K562 (cell line): ENCODE results near the gene MLXIPL. TPM values are rescaled to one million over a fixed set of nuclear protein-coding genes. Genes with fewer than 3 reads are reported as not detected.

Experiments
- ATAC-seq: fragments of 200-7000 bp; cut with Tn5 transposase; 3 replicates; pipeline ENCODE4 v1.9.1; 2020; ENCODE audit warnings: moderate library complexity
- BruUV-seq: library from RNA; stranded (reverse); fragments of 400-500 nt; replicated peaks from 2 replicates; lab custom pipeline; 2021; lab: Mats Ljungman, UMichigan
- CTCF ChIA-PET: fragments of 300-600 bp; formaldehyde crosslinking; extraction: SDS; loops from one replicate; lab custom pipeline; 2021; ENCODE audit warnings: low intra/inter-chr PET ratio; lab: Yijun Ruan, JAX
- POLR2A ChIA-PET: fragments of 300-600, 350-650 bp; sonication (Branson Sonifier 250); formaldehyde crosslinking; extraction: SDS; loops from one replicate; lab custom pipeline; 2021; ENCODE audit warnings: antibody characterized with exemption, inconsistent platforms; lab: Yijun Ruan, JAX
- DNase-seq, 4 experiments: peaks; one replicate each; pipeline versions ENCODE4 v3.0.0 to v3.0.0-alpha.2; 2011 to 2018; ENCODE audit warnings: low spot score in 3 of 4, mixed read lengths in 3 of 4; ENCODE audit errors: extremely low read depth in 1 of 4
- FAIRE-seq: peaks from 2 replicates; lab custom pipeline; 2011; peaks lifted over from hg19 to GRCh38; lab: Jason Lieb, UNC
- H2AFZ ChIP-seq: 2 replicates; pipeline ENCODE4 v1.6.0; 2011; ENCODE audit warnings: low read depth, low read length, control low read depth, inconsistent platforms
- H3K27ac ChIP-seq: fragments of 200-600 bp; 3 replicates; pipeline ENCODE4 v1.8.0; 2011; ENCODE audit warnings: low read depth, mild to moderate bottlenecking, control low read depth, inconsistent platforms, low read length, moderate library complexity, mixed read lengths; ENCODE audit errors: extremely low read depth
- H3K27me3 ChIP-seq, 2 experiments: fragments of 300-600 bp in 1 of 2; 2 replicates in 1 of 2; 3 replicates in 1 of 2; pipeline versions ENCODE4 v1.6.0 to v1.8.0; 2011; ENCODE audit warnings: inconsistent platforms in 2 of 2, low read length in 2 of 2, mild to moderate bottlenecking in 1 of 2, mixed read lengths in 1 of 2, moderate library complexity in 1 of 2; ENCODE audit not compliant: control insufficient read depth in 2 of 2, insufficient read depth in 2 of 2
- H3K36me3 ChIP-seq: fragments of 300-600 bp; 3 replicates; pipeline ENCODE4 v1.8.0; 2011; ENCODE audit warnings: mild to moderate bottlenecking, low read length, inconsistent platforms; ENCODE audit not compliant: control insufficient read depth, insufficient read depth
- H3K4me1 ChIP-seq, 2 experiments: fragments of 200-600 bp in 1 of 2; replicated peaks in 1 of 2; 2 replicates in 1 of 2; 3 replicates in 1 of 2; pipeline versions ENCODE4 v1.5.1 to v1.8.0; 2011; ENCODE audit warnings: inconsistent platforms in 2 of 2, low read length in 2 of 2, mild to moderate bottlenecking in 1 of 2, mixed read lengths in 1 of 2, moderate library complexity in 1 of 2; ENCODE audit not compliant: control insufficient read depth in 2 of 2, insufficient read depth in 2 of 2
- H3K4me2 ChIP-seq: 2 replicates; pipeline ENCODE4 v1.6.1; 2011; ENCODE audit warnings: low read length, control low read depth, inconsistent platforms, mixed read lengths; ENCODE audit not compliant: insufficient read depth
- H3K4me3 ChIP-seq: fragments of 200-600 bp; sonication (generic), shearing (Covaris generic); 2 replicates; pipeline ENCODE4 v1.5.1; 2016; ENCODE audit warnings: control low read depth, inconsistent platforms
- H3K79me2 ChIP-seq: fragments of 200-600 bp; 3 replicates; pipeline ENCODE4 v1.8.0; 2011; ENCODE audit warnings: low read length, inconsistent platforms; ENCODE audit not compliant: control insufficient read depth, insufficient read depth
- H3K9ac ChIP-seq, 2 experiments: 2 replicates each; pipeline versions ENCODE4 v1.6.0 to v1.6.1; 2011; ENCODE audit warnings: low read depth in 2 of 2, low read length in 2 of 2, control low read depth in 1 of 2, inconsistent platforms in 1 of 2, mild to moderate bottlenecking in 1 of 2, mixed read lengths in 1 of 2; ENCODE audit not compliant: insufficient read depth in 1 of 2
- H3K9me1 ChIP-seq: one replicate; pipeline ENCODE4 v1.6.0; 2011; ENCODE audit warnings: inconsistent platforms, mild to moderate bottlenecking, low read length, moderate library complexity; ENCODE audit not compliant: control insufficient read depth, insufficient read depth
- H3K9me3 ChIP-seq: replicated peaks from 2 replicates; pipeline ENCODE4 v1.5.1; 2011; ENCODE audit warnings: low read depth, low read length, inconsistent platforms; ENCODE audit not compliant: control insufficient read depth, insufficient read depth
- H4K20me1 ChIP-seq: replicated peaks from 2 replicates; pipeline ENCODE4 v1.6.1; 2011; ENCODE audit warnings: low read length, inconsistent platforms, mixed read lengths; ENCODE audit not compliant: control insufficient read depth, insufficient read depth
- BCOR ChIP-seq: fragments of 450-650 bp; IDR thresholded peaks from 2 replicates; pipeline ENCODE4 v1.6.1; 2016
- CBX3 ChIP-seq, 2 experiments: IDR thresholded peaks; 1 replicate in 1 of 2; 2 replicates in 1 of 2; pipeline ENCODE4 v1.6.1; 2012; ENCODE audit warnings: inconsistent platforms in 2 of 2, low read length in 2 of 2, borderline replicate concordance in 1 of 2, control low read depth in 1 of 2
- KDM1A ChIP-seq, 2 experiments: fragments of 450-650 bp; IDR thresholded peaks; 2 replicates each; pipeline ENCODE4 v1.6.1; 2016; ENCODE audit warnings: mild to moderate bottlenecking in 2 of 2
- KDM4B ChIP-seq, 2 experiments: fragments of 450-650 bp in 1 of 2; sonication (generic) in 1 of 2; IDR thresholded peaks; 2 replicates each; pipeline ENCODE4 v1.6.1; 2016 to 2017; ENCODE audit warnings: borderline replicate concordance in 2 of 2, antibody characterized with exemption in 1 of 2, low read depth in 1 of 2, mild to moderate bottlenecking in 1 of 2
- SMARCB1 ChIP-seq: IDR thresholded peaks from 2 replicates; pipeline ENCODE4 v1.6.1; 2011; ENCODE audit warnings: improper control_type of control experiment, low read depth; ENCODE audit not compliant: insufficient read length
- ZFP36 ChIP-seq: fragments of 150-350 bp; IDR thresholded peaks from 2 replicates; pipeline ENCODE4 v1.6.1; 2018; ENCODE audit warnings: low read length, low read depth; ENCODE audit not compliant: partially characterized antibody
- ZNF316 ChIP-seq: fragments of 450-650 bp; IDR thresholded peaks from 2 replicates; pipeline ENCODE4 v1.6.1; 2016
- WGBS: fragments of 100-300 bp; shearing (Covaris generic); methylation state at CpG from one replicate; pipeline ENCODE4 v1.1.6; 2016; ENCODE audit warnings: low coverage, mixed read lengths; ENCODE audit not compliant: insufficient coverage; ENCODE audit errors: missing lambda C conversion rate; 5-methylcytosine and 5-hydroxymethylcytosine counted together
- in situ Hi-C: fragments of 300-500 bp; cut with MboI; formaldehyde crosslinking; loops from 4 replicates; pipeline ENCODE4 v1.15.0; 2018; ENCODE audit warnings: inconsistent platforms, mixed read lengths
- intact Hi-C: fragments of 100-400 bp; cut with micrococcal nuclease; formaldehyde crosslinking; loops from 2 replicates; pipeline ENCODE4 v1.14.2; 2022
- polyA plus RNA-seq, 8 experiments: library from polyadenylated mRNA; depleted of rRNA in 4 of 8; stranded (reverse) in 5 of 8; unstranded in 3 of 8; fragments of >200 nt; fragmentation: Nextera tagmentation in 2 of 8; fragmentation: Illumina TruSeq in 1 of 8; extraction: Ambion mirVana in 2 of 8; extraction: Trizol in 1 of 8; gene quantifications; 2 replicates each; pipeline versions ENCODE4 v1.2.1 to v1.2.3, GENCODE V29; 2011 to 2014; ENCODE audit warnings: inconsistent platforms in 1 of 8, missing spikeins in 1 of 8
- total RNA-seq, 7 experiments: library from RNA; depleted of rRNA in 6 of 7; stranded (reverse); fragments of >200 nt in 6 of 7; fragmentation: Illumina TruSeq in 2 of 7; extraction: Trizol in 2 of 7; gene quantifications; 2 replicates each; pipeline versions ENCODE4 v1.2.1 to v1.2.3, GENCODE V29; 2011 to 2021; ENCODE audit warnings: low replicate concordance in 1 of 7

The MLXIPL gene
- total and polyA plus RNA-seq, 9 of the 15 experiments (the other 6 are each of a cell fraction or from before 2014, with no cell fraction given): 0.11 to 18.4 (median 1.4) TPM

GRCh38 chr7:73671857-73672445 is 47.6 kb upstream of the MLXIPL start:
- H3K4me3 ChIP-seq: no peak overlapping the region
- ATAC-seq (no peak), DNase-seq (no peak), FAIRE-seq (no peak)
- H3K79me2 ChIP-seq: no peaks in the 10 kb centered on the region
- ChIA-PET POLR2A (interaction anchor here (0.6 to 1.4 kb wide), 3 partner anchors 26 to 61 kb away, joined by 3 to 4 read pairs (median 3); no protein-coding TSS in a partner anchor), CTCF (no interaction called here)
- peaks cover 0 to 29% of the 10 kb centered on the region in 2 experiments; a peak in 3 of 5 replicates for H3K4me1 ChIP-seq
- H3K9me1 ChIP-seq: no peaks in the 10 kb centered on the region
- no peak overlapping the region for H3K27ac ChIP-seq
- intact Hi-C loops (no loop called here), in situ Hi-C loops (no loop called here)
- no TSS peak for BruUV-seq
- 0 out of 4 replicates have a peak, but pooled peaks of 1 of the 2 experiments have one; percentile 17 for TF ChIP-seq KDM1A (IDR thresholded peaks at IDR 0.05)
- TF ChIP-seq KDM4B (IDR thresholded peaks at IDR 0.05; ENCODE audit: borderline replicate concordance in 2 of 2, low read depth in 1 of 2): no peak
- TF ChIP-seq SMARCB1: no peak
- TF ChIP-seq BCOR: peak; percentile 66; the same call in 1 of the 2 replicates
- TF ChIP-seq ZNF316: peak; percentile 85
- TF ChIP-seq CBX3 (IDR thresholded peaks at IDR 0.05; ENCODE audit: borderline replicate concordance in 1 of 2, low read length in 2 of 2): peak in 1 of 2 experiments; percentile 51; a peak in 1 of 3 replicates
- TF ChIP-seq ZFP36: peak; percentile 85
- H3K27me3 ChIP-seq: no peaks in the 10 kb centered on the region
- H3K9ac ChIP-seq: no peak overlapping the region
- no peaks in the 10 kb centered on the region for H3K9me3 ChIP-seq
- no peaks in the 10 kb centered on the region; the same call in 1 of the 2 replicates for H4K20me1 ChIP-seq
- WGBS: 61% methylated on average over 15 of the region's 15 CpGs
- H3K36me3 ChIP-seq: no peaks in the 10 kb centered on the region
- H3K4me2 ChIP-seq: no peak overlapping the region
- no peak overlapping the region for H2AFZ ChIP-seq
